ENCODE results near the gene PSMB2.

The PSMB2 gene

DNA sequence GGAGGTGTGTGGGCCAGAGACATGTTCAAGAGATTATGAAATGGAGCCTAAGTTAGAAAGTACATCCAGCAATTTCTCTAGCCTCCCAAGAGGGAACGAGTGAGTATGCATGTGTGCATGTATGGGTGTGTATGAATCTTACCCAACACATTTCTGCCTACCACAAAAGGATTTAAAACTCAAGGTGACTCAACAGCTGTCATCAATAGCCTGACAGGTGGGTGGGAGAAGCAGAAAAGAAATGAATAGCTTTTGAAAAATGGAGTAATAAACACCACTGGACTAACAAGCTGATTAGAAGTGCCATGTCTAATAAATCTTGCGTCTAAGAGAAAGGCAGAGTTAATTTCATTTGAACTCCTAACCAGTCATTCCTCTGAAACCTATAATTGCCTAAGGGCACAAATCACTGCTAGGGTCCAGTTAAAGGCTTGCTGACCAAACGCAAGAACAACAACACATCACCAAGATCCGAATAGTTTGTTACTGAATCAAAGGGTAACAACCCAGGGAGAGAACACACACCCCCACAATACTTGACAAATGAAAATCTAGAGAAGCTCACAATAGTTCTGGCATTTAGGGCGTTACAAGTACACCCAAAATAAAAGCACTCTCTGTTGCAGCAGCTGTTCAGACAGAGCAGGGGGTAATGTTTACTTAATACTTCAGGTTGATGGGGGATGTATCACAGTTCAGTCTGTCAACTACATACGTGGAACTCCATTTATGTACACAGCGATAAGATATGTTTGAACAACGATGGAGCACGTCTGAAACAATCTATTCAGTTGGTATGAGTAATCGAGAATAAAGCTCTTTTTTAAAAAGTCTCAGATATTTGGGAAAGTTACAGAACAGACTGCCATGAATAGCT lies 85.5 kb downstream of the PSMB2 start:
- DNase-seq = no peak

DNA sequence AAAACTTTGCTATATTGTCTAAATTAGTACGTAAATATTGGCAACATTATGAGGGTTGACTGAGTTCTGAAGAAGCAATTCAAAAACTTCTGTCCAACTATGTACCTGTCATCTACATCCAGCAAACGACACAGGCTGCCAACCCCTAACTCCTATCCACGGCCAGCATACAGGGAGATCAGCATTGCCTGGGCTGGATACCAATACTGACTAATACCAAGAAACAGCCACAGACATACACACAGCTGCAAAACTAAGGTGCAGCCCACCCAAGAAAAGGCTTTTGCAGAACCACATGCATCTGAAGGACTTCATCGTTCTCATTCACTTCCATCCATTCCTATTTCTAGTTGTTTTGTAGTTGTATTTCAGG lies 86.1 kb downstream of the PSMB2 start:
- no peak for DNase-seq

DNA sequence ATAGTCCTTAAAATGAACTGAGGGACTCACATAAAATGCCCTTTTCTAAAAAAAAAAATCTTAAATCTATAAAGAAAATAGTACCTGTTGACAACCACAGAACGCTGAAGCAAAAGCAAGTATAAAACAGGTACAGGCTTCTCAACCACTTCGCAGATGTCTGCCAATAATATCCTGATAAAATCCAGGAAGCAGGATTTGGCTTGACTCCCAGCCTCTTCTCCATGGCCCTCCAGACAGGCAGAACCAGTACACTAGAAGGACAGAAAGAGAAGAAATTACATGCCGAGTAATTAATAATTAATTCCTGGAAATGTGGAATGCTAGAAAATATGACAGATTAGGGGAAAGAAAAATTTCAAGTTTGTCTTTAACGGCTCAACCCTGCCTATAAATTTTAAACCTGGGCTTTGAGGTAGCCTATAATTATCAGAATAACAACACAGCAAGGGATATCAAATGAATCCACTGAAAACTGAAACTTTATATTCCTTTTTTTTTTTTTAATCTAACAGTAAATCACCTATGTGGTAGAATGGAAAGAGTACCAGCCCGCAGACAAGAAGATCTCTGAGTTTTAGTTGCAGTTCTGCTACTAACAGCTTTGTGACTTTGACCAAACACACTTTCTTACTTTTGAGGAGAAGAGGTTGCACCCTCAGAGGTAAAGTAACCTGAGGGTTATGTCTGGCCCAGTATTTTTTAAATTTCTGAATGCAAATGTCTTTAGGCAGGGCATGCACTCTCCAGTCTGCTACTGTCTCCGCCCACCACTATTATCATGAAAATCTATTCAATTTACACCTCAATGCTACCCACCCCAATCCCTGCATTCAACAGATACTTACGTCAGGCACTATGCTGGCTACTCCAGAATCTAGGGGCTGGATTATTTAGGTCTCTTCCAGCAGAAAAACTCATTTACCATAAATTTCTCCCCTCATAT lies 86.8 kb downstream of the PSMB2 start:
- no peak for DNase-seq

DNA sequence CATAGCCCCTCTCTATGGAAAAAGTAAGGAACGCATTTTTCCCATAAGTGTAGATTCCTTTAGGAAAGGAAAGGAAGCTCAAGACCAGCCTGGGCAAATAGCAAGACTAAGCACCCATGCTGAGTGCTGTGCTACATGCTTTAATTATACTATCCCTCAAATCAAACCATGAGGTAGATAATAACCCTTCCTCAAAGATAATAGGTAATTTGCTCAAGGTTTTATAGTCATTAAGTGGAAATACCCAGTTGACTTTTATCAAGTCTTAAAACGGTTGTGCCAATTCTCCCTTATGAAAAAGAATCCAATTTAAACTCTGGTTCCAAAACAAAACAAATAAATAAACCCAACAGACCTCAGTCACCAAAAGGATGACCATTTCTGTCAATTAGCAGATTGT lies 87.5 kb downstream of the PSMB2 start:
- DNase-seq = no peak
